Lower leg skin (tissue), 4 donors: ENCODE measurements around the gene ARID1B. TPM values are rescaled to one million over a fixed set of nuclear protein-coding genes. Genes with fewer than 3 reads are reported as not detected.

Source experiments
- DNase-seq, 2 donors: peaks; one replicate each; pipeline ENCODE4 v3.0.0-alpha.2; 2019; ENCODE audit warnings: low spot score in 2 of 2
- H3K4me3 ChIP-seq: fragments of 200-600 bp; sonication (generic); 2 replicates; pipeline ENCODE4 v1.5.1; 2017; ENCODE audit warnings: mild to moderate bottlenecking, low read depth; ENCODE audit not compliant: poor library complexity, severe bottlenecking
- CTCF ChIP-seq, 3 donors: fragments of 450-650 bp; IDR thresholded peaks; one replicate each; pipeline ENCODE4 v1.5.1; 2016; ENCODE audit warnings: antibody characterized with exemption in 3 of 3, mild to moderate bottlenecking in 3 of 3, moderate library complexity in 2 of 3
- POLR2A ChIP-seq, 2 donors: fragments of 450-650 bp; IDR thresholded peaks; one replicate each; pipeline ENCODE4 v1.6.1; 2016 to 2017; ENCODE audit warnings: antibody characterized with exemption in 2 of 2, mild to moderate bottlenecking in 1 of 2, moderate library complexity in 1 of 2
- WGBS, 2 donors: methylation state at CpG; one replicate each; pipeline ENCODE4 v1.1.5; 2018; 5-methylcytosine and 5-hydroxymethylcytosine counted together
- intact Hi-C: fragments of 100-400 bp; cut with DNase I; formaldehyde crosslinking; loops from one replicate; pipeline ENCODE4 v1.15.0; 2023; ENCODE audit warnings: low total_unique reads
- total RNA-seq, 4 donors: library from RNA; depleted of rRNA; stranded (reverse); fragments of >200 nt; gene quantifications; one replicate each; pipeline ENCODE4 v1.1.0, GENCODE V29; 2016

Gene ARID1B
- total RNA-seq, 4 donors from 2014 or later = 87.3 to 132 (median 102) TPM

- 67 to 73% methylated on average over 1 of the region's 1 CpG for whole genome bisulfite sequencing, 2 donors
- DNase-seq = no peak
- intact Hi-C loops = no loop called here
- TF ChIP-seq POLR2A (IDR thresholded peaks at IDR 0.05) (no peak), CTCF (IDR thresholded peaks at IDR 0.05) (no peak)
- H3K4me3 ChIP-seq = no peak overlapping the region
Measured at GRCh38 chr6:156740604-156741003, 36.6 kb upstream of the ARID1B start.

GRCh38 chr6:156741287-156742073, 35.7 kb upstream of the ARID1B start:
- intact Hi-C loops = no loop called here
- 95 to 99% methylated on average over 3 of the region's 3 CpGs for WGBS, 2 donors
- no peak for DNase-seq
- H3K4me3 ChIP-seq = no peak overlapping the region
- no peak for TF ChIP-seq POLR2A (IDR thresholded peaks at IDR 0.05)
- no peak for TF ChIP-seq CTCF (IDR thresholded peaks at IDR 0.05)

- WGBS, 2 donors = 54 to 63% methylated on average over 3 of the region's 3 CpGs
- TF ChIP-seq POLR2A (IDR thresholded peaks at IDR 0.05) (no peak), CTCF (IDR thresholded peaks at IDR 0.05) (no peak)
- no peak for DNase-seq
- H3K4me3 ChIP-seq = no peak overlapping the region
- intact Hi-C loops = no loop called here
Measured at GRCh38 chr6:156747715-156748114, 29.5 kb upstream of the ARID1B start.

GRCh38 chr6:156748504-156748903, 28.7 kb upstream of the ARID1B start:
- TF ChIP-seq CTCF (IDR thresholded peaks at IDR 0.05) (no peak), POLR2A (IDR thresholded peaks at IDR 0.05) (no peak)
- intact Hi-C loops = no loop called here
- H3K4me3 ChIP-seq = no peak overlapping the region
- WGBS, 2 donors = 92 to 94% methylated on average over 1 of the region's 1 CpG
- DNase-seq = no peak

- H3K4me3 ChIP-seq = no peak overlapping the region
- 76 to 78% methylated on average over 10 of the region's 10 CpGs for WGBS, 2 donors
- DNase-seq = no peak
- intact Hi-C loops = no loop called here
- TF ChIP-seq POLR2A (IDR thresholded peaks at IDR 0.05) = no peak
- TF ChIP-seq CTCF (IDR thresholded peaks at IDR 0.05) = no peak
Measured at GRCh38 chr6:156752666-156753301, 24.4 kb upstream of the ARID1B start.
